Measurements from ENCODE around the gene ADAMTSL3.

DNA sequence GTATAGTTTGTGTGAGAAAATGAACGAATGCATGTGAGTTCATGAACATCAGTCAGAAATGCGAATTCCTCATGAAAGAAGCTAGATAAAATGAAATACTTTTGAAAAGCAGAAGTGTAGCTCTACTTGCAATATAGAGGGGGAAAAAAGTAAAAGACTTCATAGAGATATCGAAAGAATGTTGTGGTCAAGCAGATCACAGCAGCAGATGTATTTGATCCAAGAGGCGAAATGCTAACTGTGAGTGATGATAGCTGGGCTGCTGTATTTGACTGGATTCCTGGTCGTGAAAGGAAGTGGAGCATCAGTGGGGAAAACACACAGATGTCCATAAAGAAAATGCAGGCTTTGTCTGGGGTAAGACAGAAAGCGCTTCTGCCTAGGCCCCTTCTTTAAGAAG, 112.4 kb downstream of the ADAMTSL3 start:
- TF ChIP-seq CTCF (IDR thresholded peaks at IDR 0.05) (no peak), EZH2 (IDR thresholded peaks at IDR 0.05; ENCODE audit: borderline replicate concordance, insufficient read depth, low read depth, low read length, poor library complexity, severe bottlenecking) (no peak)
